ENCODE measurements around the gene VANGL2. TPM values are rescaled to one million over a fixed set of nuclear protein-coding genes. Genes with fewer than 3 reads are reported as not detected.

The VANGL2 gene
- total and polyA plus RNA-seq, 7 donors: 0.18 to 0.94 (median 0.44) TPM

- ATAC-seq (no peak), DNase-seq (no peak)
- H3K36me3 ChIP-seq (ENCODE audit: insufficient read depth in 1 of 2, low read depth in 1 of 2): no peaks in the 10 kb centered on the region
- no peaks in the 10 kb centered on the region for H3K4me1 ChIP-seq
- no peaks in the 10 kb centered on the region for H3K27me3 ChIP-seq (ENCODE audit: insufficient read depth in 3 of 3, low read length in 2 of 3)
- no peak overlapping the region for H3K27ac ChIP-seq
- WGBS, 3 donors: 89 to 93% (median 92%) methylated on average over 5 of the region's 5 CpGs
- TF ChIP-seq, protein P1, sequence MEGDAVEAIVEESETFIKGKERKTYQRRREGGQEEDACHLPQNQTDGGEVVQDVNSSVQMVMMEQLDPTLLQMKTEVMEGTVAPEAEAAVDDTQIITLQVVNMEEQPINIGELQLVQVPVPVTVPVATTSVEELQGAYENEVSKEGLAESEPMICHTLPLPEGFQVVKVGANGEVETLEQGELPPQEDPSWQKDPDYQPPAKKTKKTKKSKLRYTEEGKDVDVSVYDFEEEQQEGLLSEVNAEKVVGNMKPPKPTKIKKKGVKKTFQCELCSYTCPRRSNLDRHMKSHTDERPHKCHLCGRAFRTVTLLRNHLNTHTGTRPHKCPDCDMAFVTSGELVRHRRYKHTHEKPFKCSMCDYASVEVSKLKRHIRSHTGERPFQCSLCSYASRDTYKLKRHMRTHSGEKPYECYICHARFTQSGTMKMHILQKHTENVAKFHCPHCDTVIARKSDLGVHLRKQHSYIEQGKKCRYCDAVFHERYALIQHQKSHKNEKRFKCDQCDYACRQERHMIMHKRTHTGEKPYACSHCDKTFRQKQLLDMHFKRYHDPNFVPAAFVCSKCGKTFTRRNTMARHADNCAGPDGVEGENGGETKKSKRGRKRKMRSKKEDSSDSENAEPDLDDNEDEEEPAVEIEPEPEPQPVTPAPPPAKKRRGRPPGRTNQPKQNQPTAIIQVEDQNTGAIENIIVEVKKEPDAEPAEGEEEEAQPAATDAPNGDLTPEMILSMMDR (IDR thresholded peaks at IDR 0.05): no peak
- H3K9me3 ChIP-seq: no peaks in the 10 kb centered on the region
- H3K4me3 ChIP-seq: no peak overlapping the region
- intact Hi-C loops (cut with DNase I): loop anchor here in 1 of 2 donors (10.0 kb wide), 1 partner anchor 183 kb away; no protein-coding TSS in a partner anchor
Observed at GRCh38 chr1:160421881-160422280, 21.5 kb downstream of the VANGL2 start.

DNA sequence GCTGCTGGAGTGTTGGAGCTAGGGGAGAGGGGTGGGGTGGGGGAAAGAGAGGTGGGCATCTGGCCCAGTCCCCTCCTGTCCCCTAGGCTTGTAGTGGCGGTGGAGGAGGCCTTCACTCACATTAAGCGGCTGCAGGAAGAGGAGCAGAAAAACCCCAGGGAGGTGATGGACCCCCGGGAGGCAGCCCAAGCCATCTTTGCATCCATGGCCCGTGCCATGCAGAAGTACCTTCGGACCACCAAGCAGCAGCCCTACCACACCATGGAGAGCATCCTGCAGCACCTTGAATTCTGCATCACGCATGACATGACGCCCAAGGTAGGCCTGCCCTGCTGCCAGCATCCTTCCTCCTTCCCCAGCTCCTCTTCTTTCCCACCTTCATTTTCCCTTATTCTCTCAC, 23.6 kb downstream of the VANGL2 start:
- Histone ChIP-seq H3K9me3 (no peaks in the 10 kb centered on the region), H3K4me3 (no peak overlapping the region), H3K27me3 (ENCODE audit: insufficient read depth in 3 of 3, low read length in 2 of 3) (no peaks in the 10 kb centered on the region), H3K27ac (no peak overlapping the region), H3K36me3 (ENCODE audit: insufficient read depth in 1 of 2, low read depth in 1 of 2) (no peaks in the 10 kb centered on the region), H3K4me1 (no peaks in the 10 kb centered on the region)
- TF ChIP-seq, protein P1 (IDR thresholded peaks at IDR 0.05): no peak
- ATAC-seq (no peak), DNase-seq (no peak)
- 92 to 98% (median 94%) methylated on average over 4 to 7 of the region's 7 CpGs for WGBS, 3 donors
- intact Hi-C loops (cut with DNase I): loop anchor here in 1 of 2 donors (10.0 kb wide), 1 partner anchor 181 kb away; no protein-coding TSS in a partner anchor

GRCh38 chr1:160425847-160426246, 25.5 kb downstream of the VANGL2 start:
- ATAC-seq: no peak
- Histone ChIP-seq H3K27me3 (ENCODE audit: insufficient read depth in 3 of 3, low read length in 2 of 3) (no peaks in the 10 kb centered on the region), H3K27ac (no peak overlapping the region), H3K4me3 (no peak overlapping the region), H3K36me3 (ENCODE audit: insufficient read depth in 1 of 2, low read depth in 1 of 2) (no peaks in the 10 kb centered on the region), H3K9me3 (no peaks in the 10 kb centered on the region), H3K4me1 (no peaks in the 10 kb centered on the region)
- TF ChIP-seq, protein P1 (IDR thresholded peaks at IDR 0.05): no peak
- 89 to 93% (median 92%) methylated on average over 5 of the region's 5 CpGs for WGBS, 3 donors
- intact Hi-C loops (cut with DNase I): loop anchor here in 1 of 2 donors (10.0 kb wide), 1 partner anchor 179 kb away; no protein-coding TSS in a partner anchor
- DNase-seq: no peak

DNA sequence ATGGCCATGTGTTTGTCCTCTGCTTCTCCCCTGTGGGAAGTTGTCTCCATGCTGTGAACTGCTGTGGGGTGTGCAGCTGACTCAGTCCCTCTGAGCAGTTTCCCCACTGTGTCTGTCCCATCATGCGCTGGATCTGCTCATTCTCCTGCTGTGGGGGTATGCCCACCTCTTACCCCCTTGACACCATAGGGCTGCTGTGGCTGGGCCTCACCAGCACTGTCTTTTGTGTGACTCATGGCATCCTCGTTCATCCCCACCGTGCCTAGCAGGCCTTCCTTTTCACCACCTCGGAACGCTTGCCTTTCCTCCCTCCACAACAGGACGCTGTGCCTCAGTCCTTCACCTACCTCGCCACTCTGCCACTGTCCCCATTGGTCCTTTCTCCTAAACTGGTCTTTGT, 27.3 kb downstream of the VANGL2 start:
- H3K9me3 ChIP-seq: no peaks in the 10 kb centered on the region
- no peak overlapping the region for H3K4me3 ChIP-seq
- intact Hi-C loops (cut with DNase I): loop anchor here (2.0 to 10.0 kb wide), 2 partner anchors 177 to 179 kb away; no protein-coding TSS in a partner anchor
- no peak overlapping the region for H3K27ac ChIP-seq
- 90 to 94% (median 91%) methylated on average over 7 of the region's 7 CpGs for WGBS, 3 donors
- TF ChIP-seq, protein P1 (IDR thresholded peaks at IDR 0.05): no peak
- ATAC-seq (no peak), DNase-seq (no peak)
- H3K27me3 ChIP-seq (ENCODE audit: insufficient read depth in 3 of 3, low read length in 2 of 3): no peaks in the 10 kb centered on the region
- H3K4me1 ChIP-seq: no peaks in the 10 kb centered on the region
- no peaks in the 10 kb centered on the region for H3K36me3 ChIP-seq (ENCODE audit: insufficient read depth in 1 of 2, low read depth in 1 of 2)

DNA sequence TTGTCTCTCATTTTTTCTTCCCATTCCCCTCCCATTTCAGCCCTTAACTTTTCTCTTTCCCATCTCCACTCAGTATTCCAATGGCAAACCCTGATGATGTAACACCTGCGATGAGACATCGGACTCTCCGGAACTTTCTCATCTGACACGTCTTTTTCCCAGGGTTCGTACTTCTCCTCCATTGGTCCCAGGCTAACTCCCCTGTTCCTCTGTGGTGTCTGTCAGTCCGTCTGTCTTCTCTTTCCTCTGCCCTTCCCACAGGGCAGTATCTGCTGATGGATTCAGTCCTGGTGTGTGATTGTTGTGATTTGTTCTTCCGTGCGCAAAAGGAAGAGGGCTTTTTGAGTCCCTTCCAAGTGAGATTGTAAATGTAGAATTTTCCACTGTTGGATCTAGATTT, 27.7 kb downstream of the VANGL2 start:
- no peaks in the 10 kb centered on the region for H3K9me3 ChIP-seq
- no peak for DNase-seq
- H3K27ac ChIP-seq: no peak overlapping the region
- no peaks in the 10 kb centered on the region for H3K27me3 ChIP-seq (ENCODE audit: insufficient read depth in 3 of 3, low read length in 2 of 3)
- no peak for ATAC-seq
- no peak overlapping the region for H3K4me3 ChIP-seq
- TF ChIP-seq, protein P1 (IDR thresholded peaks at IDR 0.05): no peak
- WGBS, 3 donors: 90 to 92% (median 91%) methylated on average over 8 of the region's 8 CpGs
- H3K36me3 ChIP-seq (ENCODE audit: insufficient read depth in 1 of 2, low read depth in 1 of 2): no peaks in the 10 kb centered on the region
- intact Hi-C loops (cut with DNase I): loop anchor here (2.0 to 10.0 kb wide), 2 partner anchors 177 to 179 kb away; no protein-coding TSS in a partner anchor
- no peaks in the 10 kb centered on the region for H3K4me1 ChIP-seq
